SK-N-SH (cell line): ENCODE results near the gene MBD3. TPM values are rescaled to one million over a fixed set of nuclear protein-coding genes. Genes with fewer than 3 reads are reported as not detected.
A peak's percentile ranks its signal among the peaks of the same experiment; 100 is the strongest.

Experiments used
- CTCF ChIA-PET: fragments of 300-600, 350-600 bp; formaldehyde crosslinking; extraction: SDS; loops from one replicate; lab custom pipeline; 2021; lab: Yijun Ruan, JAX
- POLR2A ChIA-PET: fragments of 350-600 bp; sonication (Branson Sonifier 250); formaldehyde crosslinking; extraction: SDS; loops from one replicate; lab custom pipeline; 2020; ENCODE audit warnings: antibody characterized with exemption, inconsistent platforms; lab: Yijun Ruan, JAX
- DNase-seq: peaks from one replicate; pipeline ENCODE4 v3.0.0; 2012
- H2AFZ ChIP-seq: fragments of 200-600 bp; sonication (generic); 2 replicates; pipeline ENCODE4 v1.8.1; 2016; ENCODE audit warnings: antibody characterized with exemption, mild to moderate bottlenecking, low read depth
- H3F3A ChIP-seq: fragments of 200-600 bp; sonication (generic); replicated peaks from 2 replicates; pipeline ENCODE3; 2016; ENCODE audit warnings: antibody characterized with exemption, mild to moderate bottlenecking; ENCODE audit not compliant: insufficient read depth
- H3K27ac ChIP-seq, 2 experiments: fragments of 200-500 bp in 1 of 2; fragments of 200-600 bp in 1 of 2; sonication (Bioruptor generic) in 1 of 2; sonication (generic), shearing (Covaris generic) in 1 of 2; 2 replicates each; pipeline versions ENCODE4 v1.5.1 to v1.6.1; 2014 to 2016; ENCODE audit warnings: low read depth in 2 of 2, inconsistent platforms in 1 of 2, low read length in 1 of 2, mild to moderate bottlenecking in 1 of 2, mixed read lengths in 1 of 2
- H3K27me3 ChIP-seq: fragments of 200-600 bp; sonication (generic), shearing (Covaris generic); 2 replicates; pipeline ENCODE4 v1.6.1; 2016; ENCODE audit warnings: mixed run types; ENCODE audit not compliant: insufficient read depth
- H3K36me3 ChIP-seq, 2 experiments: fragments of 200-500 bp in 1 of 2; fragments of 200-600 bp in 1 of 2; sonication (Bioruptor generic) in 1 of 2; sonication (generic) in 1 of 2; replicated peaks in 1 of 2; 2 replicates each; pipeline versions ENCODE3 to v1.5.1; 2014 to 2016; ENCODE audit warnings: low read length in 1 of 2, mild to moderate bottlenecking in 1 of 2; ENCODE audit not compliant: insufficient read depth in 2 of 2, control insufficient read depth in 1 of 2
- H3K4me1 ChIP-seq, 2 experiments: fragments of 200-500 bp in 1 of 2; fragments of 200-600 bp in 1 of 2; sonication (Bioruptor generic) in 1 of 2; sonication (generic), shearing (Covaris generic) in 1 of 2; 2 replicates each; pipeline versions ENCODE4 v1.5.1 to v1.6.1; 2014 to 2016; ENCODE audit warnings: low read depth in 1 of 2, low read length in 1 of 2, mixed run types in 1 of 2; ENCODE audit not compliant: insufficient read depth in 2 of 2, control insufficient read depth in 1 of 2
- H3K4me2 ChIP-seq: fragments of 200-600 bp; sonication (generic), shearing (Covaris generic); 2 replicates; pipeline ENCODE4 v1.6.1; 2017; ENCODE audit warnings: mixed run types
- H3K4me3 ChIP-seq, 2 experiments: fragments of 200-500 bp in 1 of 2; fragments of 200-600 bp in 1 of 2; sonication (Bioruptor generic) in 1 of 2; sonication (generic), shearing (Covaris generic) in 1 of 2; 2 replicates each; pipeline versions ENCODE4 v1.5.1 to v1.8.1; 2014 to 2016; ENCODE audit warnings: low read depth in 2 of 2, inconsistent platforms in 1 of 2, low read length in 1 of 2, mild to moderate bottlenecking in 1 of 2, mixed read lengths in 1 of 2, moderate library complexity in 1 of 2
- H3K79me2 ChIP-seq: fragments of 200-600 bp; sonication (generic); 2 replicates; pipeline ENCODE4 v1.8.1; 2017; ENCODE audit warnings: mild to moderate bottlenecking; ENCODE audit not compliant: insufficient read depth
- H3K9ac ChIP-seq: fragments of 200-600 bp; sonication (generic); 2 replicates; pipeline ENCODE4 v1.6.1; 2017; ENCODE audit warnings: mixed run types
- H3K9me2 ChIP-seq: fragments of 200-600 bp; sonication (generic); 2 replicates; pipeline ENCODE4 v1.6.1; 2017; ENCODE audit warnings: mixed run types
- H3K9me3 ChIP-seq: fragments of 200-600 bp; sonication (generic); 2 replicates; pipeline ENCODE4 v1.6.1; 2017; ENCODE audit warnings: mixed run types, mild to moderate bottlenecking, moderate library complexity
- H4K20me1 ChIP-seq: fragments of 200-600 bp; sonication (generic); 2 replicates; pipeline ENCODE4 v1.6.1; 2017; ENCODE audit warnings: mild to moderate bottlenecking, mixed run types; ENCODE audit not compliant: insufficient read depth
- ELF1 ChIP-seq: IDR thresholded peaks from 2 replicates; pipeline ENCODE4 v1.4.0; 2012
- IRF3 ChIP-seq: fragments of 150-350 bp; IDR thresholded peaks from 2 replicates; pipeline ENCODE4 v1.6.1; 2016; ENCODE audit warnings: mild to moderate bottlenecking, low read depth, low read length
- MAX ChIP-seq: IDR thresholded peaks from 2 replicates; pipeline ENCODE4 v1.4.0; 2012; ENCODE audit warnings: low read depth
- MXI1 ChIP-seq: IDR thresholded peaks from 2 replicates; pipeline ENCODE4 v1.6.1; 2012; ENCODE audit warnings: mild to moderate bottlenecking, low read depth, low read length, improper control_type of control experiment
- NRF1 ChIP-seq: IDR thresholded peaks from 2 replicates; pipeline ENCODE4 v1.6.1; 2012; ENCODE audit warnings: low read depth, mild to moderate bottlenecking, low read length
- PBX3 ChIP-seq: IDR thresholded peaks from 2 replicates; pipeline ENCODE4; 2012
- POLR2AphosphoS5 ChIP-seq: IDR thresholded peaks from 2 replicates; pipeline ENCODE4 v1.6.1; 2012; ENCODE audit warnings: low read depth, low read length
- RXRA ChIP-seq: IDR thresholded peaks from 2 replicates; pipeline ENCODE4 v1.4.0; 2012; ENCODE audit warnings: low read depth, mild to moderate bottlenecking, borderline replicate concordance
- SIN3A ChIP-seq: IDR thresholded peaks from 2 replicates; pipeline ENCODE4 v1.6.1; 2012; ENCODE audit warnings: low read depth, mild to moderate bottlenecking, low read length, moderate library complexity, borderline replicate concordance
- SMC3 ChIP-seq: IDR thresholded peaks from 2 replicates; pipeline ENCODE4 v1.6.1; 2012; ENCODE audit warnings: low read depth, low read length, improper control_type of control experiment
- TAF1 ChIP-seq: IDR thresholded peaks from 2 replicates; pipeline ENCODE4 v1.6.1; 2012; ENCODE audit warnings: low read depth, mild to moderate bottlenecking, low read length, moderate library complexity, borderline replicate concordance
- TEAD4 ChIP-seq: IDR thresholded peaks from 2 replicates; pipeline ENCODE4 v1.4.0; 2012; ENCODE audit warnings: mild to moderate bottlenecking, borderline replicate concordance; ENCODE audit not compliant: insufficient read depth
- WGBS: methylation state at CpG from one replicate; pipeline ENCODE4 v1.1.6; 2017; ENCODE audit warnings: low lambda C conversion rate; 5-methylcytosine and 5-hydroxymethylcytosine counted together
- polyA plus RNA-seq, 3 experiments: library from polyadenylated mRNA; depleted of rRNA; stranded (reverse); fragments of >200 nt; gene quantifications; 2 replicates each; pipeline ENCODE4 v1.2.3, GENCODE V29; 2012

Gene MBD3
- polyA plus RNA-seq, 1 of the 3 experiments (the other 2 are of a cell fraction) = 96.5 TPM

GRCh38 chr19:1592024-1592754 is 476 bp downstream of the MBD3 start:
- ChIA-PET POLR2A (interaction anchor here (0.9 to 1.3 kb wide), 4 partner anchors 10 to 142 kb away, joined by 3 to 15 read pairs (median 4); partner anchors contain the start of genes APC2 and UQCR11), CTCF (interaction anchor here (1.2 to 4.2 kb wide), 5 partner anchors 13 to 203 kb away, joined by 3 to 24 read pairs (median 4); no protein-coding TSS in a partner anchor)
- WGBS = 0% methylated on average over 8 of the region's 94 CpGs
- peak overlapping the region; percentile 97 for H3K9ac ChIP-seq
- H4K20me1 ChIP-seq = peaks cover 27% of the 10 kb centered on the region; the same call in 1 of the 2 replicates
- H3K4me1 ChIP-seq = peaks cover 9 to 12% of the 10 kb centered on the region in 2 experiments; a peak in 1 of 4 replicates
- H3K36me3 ChIP-seq = peaks cover 5 to 6% of the 10 kb centered on the region in 2 experiments
- peaks cover 49% of the 10 kb centered on the region for H3K79me2 ChIP-seq
- H3K27me3 ChIP-seq = no peaks in the 10 kb centered on the region
- no peaks in the 10 kb centered on the region for H3K9me3 ChIP-seq
- peak; percentile 96 for DNase-seq
- no peaks in the 10 kb centered on the region for H3K9me2 ChIP-seq
- peak overlapping the region; percentile 82 to 93 for H3K27ac ChIP-seq
- peak overlapping the region; percentile 99 for H3K4me2 ChIP-seq
- H3F3A ChIP-seq = peaks cover 7% of the 10 kb centered on the region
- no peak overlapping the region; the same call in 1 of the 2 replicates for H2AFZ ChIP-seq
- TF ChIP-seq PBX3 (peak; percentile 14; the same call in 1 of the 2 replicates), RXRA (no peak), TEAD4 (0 out of 2 replicates have a peak, but pooled peaks have one; percentile 5), IRF3 (no peak), SMC3 (peak; percentile 8; the same call in 1 of the 2 replicates), TAF1 (peak; percentile 87; the same call in 1 of the 2 replicates), MAX (peak; percentile 90), NRF1 (peak; percentile 90), SIN3A (peak; percentile 64), MXI1 (peak; percentile 85), POLR2AphosphoS5 (peak; percentile 92), ELF1 (no peak)
- H3K4me3 ChIP-seq = peak overlapping the region; percentile 69 to 88
